ENCODE data around the gene SYT10.

Gene SYT10

DNA sequence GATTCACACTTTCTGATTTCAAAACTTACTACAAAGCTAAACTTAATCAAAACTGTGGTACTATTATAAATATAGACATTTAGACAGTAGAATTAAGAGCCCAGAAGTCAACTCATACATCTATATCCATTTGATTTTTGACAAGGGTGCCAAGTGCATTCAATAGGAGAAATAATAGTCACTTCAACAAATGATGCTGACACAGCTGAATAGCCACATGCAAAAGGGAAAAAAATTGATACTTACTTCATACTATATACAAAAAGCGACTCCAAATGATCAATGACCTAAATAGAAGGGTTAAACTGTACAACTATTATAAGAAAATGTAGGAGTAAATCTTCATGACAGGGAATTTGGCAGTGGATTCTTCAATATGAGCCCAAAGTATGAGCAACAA is 40.7 kb upstream of the SYT10 start:
- no peak overlapping the region for H2BK5ac ChIP-seq (ENCODE audit: low read depth, low read length, poor library complexity, severe bottlenecking)
- no peak overlapping the region for H3K4me3 ChIP-seq (ENCODE audit: insufficient read depth in 1 of 2, low read depth in 1 of 2, low read length in 2 of 2)
- no peaks in the 10 kb centered on the region for H3K79me1 ChIP-seq (replicated peaks; ENCODE audit: low read length, poor library complexity, severe bottlenecking)
- H3K27me3 ChIP-seq (ENCODE audit: control insufficient read depth in 1 of 2, insufficient read depth in 1 of 2, low read length in 2 of 2) = no peaks in the 10 kb centered on the region
- H3K4me1 ChIP-seq (ENCODE audit: control insufficient read depth, insufficient read depth, low read depth, low read length) = no peaks in the 10 kb centered on the region
- H2BK15ac ChIP-seq (ENCODE audit: low read depth, poor library complexity, severe bottlenecking) = no peak overlapping the region
- whole genome bisulfite sequencing = no CpG with 5 or more reads among the region's 1 CpG
- H3K9ac ChIP-seq (ENCODE audit: low read length) = no peak overlapping the region
- H3K4ac ChIP-seq (ENCODE audit: low read depth in 1 of 2, low read length in 2 of 2) = no peak overlapping the region
- no peak overlapping the region for H4K91ac ChIP-seq (ENCODE audit: low read length)
- no peak overlapping the region for H3K18ac ChIP-seq (ENCODE audit: low read depth in 1 of 2, low read length in 2 of 2)
- no peaks in the 10 kb centered on the region for H3K36me3 ChIP-seq (ENCODE audit: control insufficient read depth in 1 of 2, insufficient read depth in 2 of 2, low read depth in 1 of 2, low read length in 2 of 2)
- DNase-seq = no peak
- H2BK12ac ChIP-seq (ENCODE audit: low read length in 2 of 2) = no peak overlapping the region
- H2AK5ac ChIP-seq (ENCODE audit: low read length, severe bottlenecking) = no peak overlapping the region
- H3K14ac ChIP-seq (ENCODE audit: low read length in 2 of 2) = no peak overlapping the region
- H2AFZ ChIP-seq (ENCODE audit: low read depth, low read length) = no peak overlapping the region
- H3K23ac ChIP-seq (ENCODE audit: low read length in 2 of 2) = no peak overlapping the region
- H4K8ac ChIP-seq (ENCODE audit: low read length) = no peak overlapping the region
- no peak overlapping the region for H3K27ac ChIP-seq (ENCODE audit: low read length, poor library complexity, severe bottlenecking)
- H3K4me2 ChIP-seq (ENCODE audit: low read length, poor library complexity, severe bottlenecking) = no peak overlapping the region
- H2BK120ac ChIP-seq (ENCODE audit: low read depth, low read length) = no peak overlapping the region
- H3K9me3 ChIP-seq (ENCODE audit: control insufficient read depth, low read length) = no peaks in the 10 kb centered on the region

- no peak for DNase-seq
- Histone ChIP-seq H2BK5ac (ENCODE audit: low read depth, low read length, poor library complexity, severe bottlenecking) (no peak overlapping the region), H3K27me3 (ENCODE audit: control insufficient read depth in 1 of 2, insufficient read depth in 1 of 2, low read length in 2 of 2) (no peaks in the 10 kb centered on the region), H3K79me1 (replicated peaks; ENCODE audit: low read length, poor library complexity, severe bottlenecking) (no peaks in the 10 kb centered on the region), H4K91ac (ENCODE audit: low read length) (no peak overlapping the region), H3K9me3 (ENCODE audit: control insufficient read depth, low read length) (peaks cover 3% of the 10 kb centered on the region), H3K36me3 (ENCODE audit: control insufficient read depth in 1 of 2, insufficient read depth in 2 of 2, low read depth in 1 of 2, low read length in 2 of 2) (no peaks in the 10 kb centered on the region), H2AFZ (ENCODE audit: low read depth, low read length) (no peak overlapping the region), H2BK12ac (ENCODE audit: low read length in 2 of 2) (no peak overlapping the region), H3K23ac (ENCODE audit: low read length in 2 of 2) (no peak overlapping the region), H3K4ac (ENCODE audit: low read depth in 1 of 2, low read length in 2 of 2) (no peak overlapping the region), H4K8ac (ENCODE audit: low read length) (no peak overlapping the region), H3K18ac (ENCODE audit: low read depth in 1 of 2, low read length in 2 of 2) (no peak overlapping the region), H3K4me2 (ENCODE audit: low read length, poor library complexity, severe bottlenecking) (no peak overlapping the region), H3K14ac (ENCODE audit: low read length in 2 of 2) (no peak overlapping the region), H3K4me1 (ENCODE audit: control insufficient read depth, insufficient read depth, low read depth, low read length) (no peaks in the 10 kb centered on the region), H2BK120ac (ENCODE audit: low read depth, low read length) (no peak overlapping the region), H3K9ac (ENCODE audit: low read length) (no peak overlapping the region), H3K27ac (ENCODE audit: low read length, poor library complexity, severe bottlenecking) (no peak overlapping the region), H2AK5ac (ENCODE audit: low read length, severe bottlenecking) (no peak overlapping the region), H3K4me3 (ENCODE audit: insufficient read depth in 1 of 2, low read depth in 1 of 2, low read length in 2 of 2) (no peak overlapping the region), H2BK15ac (ENCODE audit: low read depth, poor library complexity, severe bottlenecking) (no peak overlapping the region)
- 34% methylated on average over 1 of the region's 1 CpG for WGBS
These were observed 36.4 kb upstream of the SYT10 start for GRCh38 chr12:33476058-33476457.

- Histone ChIP-seq H3K4me1 (ENCODE audit: control insufficient read depth, insufficient read depth, low read depth, low read length) (no peaks in the 10 kb centered on the region), H3K4me3 (ENCODE audit: insufficient read depth in 1 of 2, low read depth in 1 of 2, low read length in 2 of 2) (no peak overlapping the region), H2AK5ac (ENCODE audit: low read length, severe bottlenecking) (no peak overlapping the region), H3K27ac (ENCODE audit: low read length, poor library complexity, severe bottlenecking) (no peak overlapping the region), H3K36me3 (ENCODE audit: control insufficient read depth in 1 of 2, insufficient read depth in 2 of 2, low read depth in 1 of 2, low read length in 2 of 2) (no peaks in the 10 kb centered on the region), H2BK15ac (ENCODE audit: low read depth, poor library complexity, severe bottlenecking) (no peak overlapping the region), H3K4ac (ENCODE audit: low read depth in 1 of 2, low read length in 2 of 2) (no peak overlapping the region), H2BK12ac (ENCODE audit: low read length in 2 of 2) (no peak overlapping the region), H3K9me3 (ENCODE audit: control insufficient read depth, low read length) (peaks cover 3% of the 10 kb centered on the region), H3K79me1 (replicated peaks; ENCODE audit: low read length, poor library complexity, severe bottlenecking) (no peaks in the 10 kb centered on the region), H3K4me2 (ENCODE audit: low read length, poor library complexity, severe bottlenecking) (no peak overlapping the region), H3K14ac (ENCODE audit: low read length in 2 of 2) (no peak overlapping the region), H3K18ac (ENCODE audit: low read depth in 1 of 2, low read length in 2 of 2) (no peak overlapping the region), H2AFZ (ENCODE audit: low read depth, low read length) (no peak overlapping the region), H3K23ac (ENCODE audit: low read length in 2 of 2) (no peak overlapping the region), H3K9ac (ENCODE audit: low read length) (no peak overlapping the region), H4K8ac (ENCODE audit: low read length) (no peak overlapping the region), H2BK120ac (ENCODE audit: low read depth, low read length) (no peak overlapping the region), H3K27me3 (ENCODE audit: control insufficient read depth in 1 of 2, insufficient read depth in 1 of 2, low read length in 2 of 2) (no peaks in the 10 kb centered on the region), H2BK5ac (ENCODE audit: low read depth, low read length, poor library complexity, severe bottlenecking) (no peak overlapping the region), H4K91ac (ENCODE audit: low read length) (no peak overlapping the region)
- DNase-seq = no peak
- WGBS = 71% methylated on average over 1 of the region's 1 CpG
These were observed 32.7 kb upstream of the SYT10 start for GRCh38 chr12:33472299-33472698.

GRCh38 chr12:33455096-33455495 is 15.5 kb upstream of the SYT10 start:
- Histone ChIP-seq H4K8ac (ENCODE audit: low read length) (no peak overlapping the region), H3K4ac (ENCODE audit: low read depth in 1 of 2, low read length in 2 of 2) (no peak overlapping the region), H3K4me1 (ENCODE audit: control insufficient read depth, insufficient read depth, low read depth, low read length) (no peaks in the 10 kb centered on the region), H3K18ac (ENCODE audit: low read depth in 1 of 2, low read length in 2 of 2) (no peak overlapping the region), H3K4me3 (ENCODE audit: insufficient read depth in 1 of 2, low read depth in 1 of 2, low read length in 2 of 2) (no peak overlapping the region), H2BK5ac (ENCODE audit: low read depth, low read length, poor library complexity, severe bottlenecking) (no peak overlapping the region), H3K9ac (ENCODE audit: low read length) (no peak overlapping the region), H3K27me3 (ENCODE audit: control insufficient read depth in 1 of 2, insufficient read depth in 1 of 2, low read length in 2 of 2) (no peaks in the 10 kb centered on the region), H3K14ac (ENCODE audit: low read length in 2 of 2) (no peak overlapping the region), H3K9me3 (ENCODE audit: control insufficient read depth, low read length) (peaks cover 3% of the 10 kb centered on the region), H3K79me1 (replicated peaks; ENCODE audit: low read length, poor library complexity, severe bottlenecking) (no peaks in the 10 kb centered on the region), H3K4me2 (ENCODE audit: low read length, poor library complexity, severe bottlenecking) (no peak overlapping the region), H2BK12ac (ENCODE audit: low read length in 2 of 2) (no peak overlapping the region), H3K27ac (ENCODE audit: low read length, poor library complexity, severe bottlenecking) (no peak overlapping the region), H4K91ac (ENCODE audit: low read length) (no peak overlapping the region), H2BK120ac (ENCODE audit: low read depth, low read length) (no peak overlapping the region), H2AFZ (ENCODE audit: low read depth, low read length) (no peak overlapping the region), H3K36me3 (ENCODE audit: control insufficient read depth in 1 of 2, insufficient read depth in 2 of 2, low read depth in 1 of 2, low read length in 2 of 2) (no peaks in the 10 kb centered on the region), H3K23ac (ENCODE audit: low read length in 2 of 2) (no peak overlapping the region), H2BK15ac (ENCODE audit: low read depth, poor library complexity, severe bottlenecking) (no peak overlapping the region), H2AK5ac (ENCODE audit: low read length, severe bottlenecking) (no peak overlapping the region)
- no peak for DNase-seq
- WGBS = 94% methylated on average over 1 of the region's 1 CpG

Measured in mesenchymal stem cell (in vitro differentiated cells and primary cell).